Activated naive CD4-positive, alpha-beta T cell treated with anti-CD3 and anti-CD28 coated beads for 36 hours (primary cell): Measurements from ENCODE around the gene ATP2A1. TPM values are rescaled to one million over a fixed set of nuclear protein-coding genes. Genes with fewer than 3 reads are reported as not detected.
"Not testable (repeated sequence)": the region's sequence is repeated elsewhere in the genome, so short reads cannot be mapped to it uniquely, and the experiment has no call there.

Source experiments
- CTCF ChIA-PET: fragments of 350-600 bp; sonication (Branson Sonifier 250); formaldehyde crosslinking; loops from one replicate; lab custom pipeline; 2021; ENCODE audit warnings: antibody characterized with exemption; lab: Charles Lee
- DNase-seq: peaks from one replicate; pipeline ENCODE4 v3.0.0-alpha.2; 2020
- H3K27ac Mint-ChIP-seq: one replicate; pipeline ENCODE4 v1.8.0; 2021; ENCODE audit warnings: mild to moderate bottlenecking, mixed read lengths
- H3K27me3 Mint-ChIP-seq: one replicate; pipeline ENCODE4 v1.8.0; 2021; ENCODE audit warnings: low read depth, mixed read lengths
- H3K36me3 Mint-ChIP-seq: one replicate; pipeline ENCODE4 v1.8.0; 2021; ENCODE audit warnings: low read depth, mixed read lengths
- H3K4me1 Mint-ChIP-seq: one replicate; pipeline ENCODE4 v1.8.0; 2021; ENCODE audit warnings: low read depth, mixed read lengths
- H3K4me3 Mint-ChIP-seq: one replicate; pipeline ENCODE4 v1.8.0; 2021; ENCODE audit warnings: mild to moderate bottlenecking, moderate library complexity, mixed read lengths
- H3K9me3 Mint-ChIP-seq: one replicate; pipeline ENCODE4 v1.8.0; 2021; ENCODE audit warnings: mixed read lengths
- intact Hi-C: fragments of 100-400 bp; cut with micrococcal nuclease; formaldehyde crosslinking; loops from one replicate; pipeline ENCODE4 v1.15.1; 2023
- total RNA-seq, 2 experiments: library from RNA; stranded (reverse); gene quantifications; one replicate each; pipeline ENCODE4 v1.2.3, GENCODE V29; 2021

The ATP2A1 gene
- total RNA-seq, 2 experiments from 2014 or later: 4.2 to 5.3 TPM

DNA sequence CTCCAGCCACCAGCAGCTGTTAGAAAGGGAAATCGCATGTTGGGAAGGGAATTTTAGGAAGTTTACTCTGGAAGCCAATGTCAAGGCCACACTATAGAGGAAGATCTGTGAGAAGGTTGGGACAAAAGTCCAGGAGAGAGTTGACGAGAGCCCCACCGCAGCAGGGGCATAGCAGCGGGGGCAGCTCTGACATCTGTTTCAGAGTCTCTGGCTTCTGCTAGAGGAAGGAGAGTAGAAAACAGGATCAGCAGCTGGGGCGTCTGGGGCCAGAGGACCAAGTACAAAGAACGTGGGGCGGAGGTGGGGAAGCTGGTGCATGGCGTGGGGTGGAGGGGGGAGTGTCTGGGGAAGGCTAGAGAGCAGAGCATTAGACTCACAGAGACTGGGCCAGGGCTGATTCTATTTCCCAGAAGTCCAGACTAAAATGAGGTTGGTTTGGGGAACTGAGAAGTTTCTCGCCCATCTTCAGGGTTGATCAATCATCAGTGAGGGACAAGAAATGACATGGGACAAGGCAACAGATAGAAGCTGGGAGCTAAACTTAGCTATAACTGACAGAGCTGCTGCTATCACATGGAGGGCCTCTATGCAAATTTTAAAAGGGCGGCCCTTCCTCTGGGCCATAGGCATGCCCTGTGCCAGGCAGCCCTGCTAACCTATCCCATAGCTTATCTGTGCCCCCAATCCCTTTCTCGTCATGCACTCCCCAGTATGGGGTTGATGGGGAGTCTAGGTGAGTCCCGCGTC lies 45.5 kb downstream of the ATP2A1 start:
- Mint-ChIP-seq H3K27me3 (no peaks in the 10 kb centered on the region), H3K4me1 (peaks cover 18% of the 10 kb centered on the region), H3K36me3 (peaks cover 8% of the 10 kb centered on the region), H3K27ac (peak overlapping the region; percentile 99), H3K4me3 (peak overlapping the region; percentile 97), H3K9me3 (no peaks in the 10 kb centered on the region)
- no peak for DNase-seq
- intact Hi-C loops: loop anchor here (1.0 to 2.0 kb wide), 2 partner anchors 43 to 61 kb away; partner anchors contain the start of gene SH2B1
- CTCF ChIA-PET: interaction anchor here (2.2 kb wide), 1 partner anchor 21 kb away, joined by 10 read pairs; no protein-coding TSS in a partner anchor

DNA sequence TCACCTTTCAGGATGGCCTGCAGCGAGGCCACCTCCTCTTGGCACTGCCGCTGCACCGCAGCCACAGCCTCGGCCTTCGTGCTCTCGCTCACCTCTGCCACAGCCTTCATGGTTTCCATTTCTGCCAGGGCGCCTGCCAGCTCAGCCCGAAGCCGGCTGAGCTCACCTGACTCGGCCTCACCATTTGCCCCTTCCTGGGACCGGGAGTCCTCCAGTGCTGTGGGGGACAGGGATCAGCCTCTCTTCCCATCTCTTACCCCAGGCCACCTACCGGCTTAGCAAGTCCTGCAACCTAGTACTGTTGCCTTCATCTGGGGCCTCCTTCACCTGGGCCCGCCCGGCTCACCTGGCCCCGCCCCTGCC lies 46.1 kb downstream of the ATP2A1 start:
- peaks cover 5% of the 10 kb centered on the region for H3K36me3 Mint-ChIP-seq
- H3K9me3 Mint-ChIP-seq: no peaks in the 10 kb centered on the region
- intact Hi-C loops: loop anchor here (1.0 to 2.0 kb wide), 2 partner anchors 44 to 61 kb away; partner anchors contain the start of gene SH2B1
- H3K27me3 Mint-ChIP-seq: no peaks in the 10 kb centered on the region
- peak overlapping the region; percentile 97 for H3K4me3 Mint-ChIP-seq
- DNase-seq: no peak
- peaks cover 18% of the 10 kb centered on the region for H3K4me1 Mint-ChIP-seq
- H3K27ac Mint-ChIP-seq: peak overlapping the region; percentile 99
- CTCF ChIA-PET: interaction anchor here (2.2 kb wide), 1 partner anchor 21 kb away, joined by 10 read pairs; no protein-coding TSS in a partner anchor

DNA sequence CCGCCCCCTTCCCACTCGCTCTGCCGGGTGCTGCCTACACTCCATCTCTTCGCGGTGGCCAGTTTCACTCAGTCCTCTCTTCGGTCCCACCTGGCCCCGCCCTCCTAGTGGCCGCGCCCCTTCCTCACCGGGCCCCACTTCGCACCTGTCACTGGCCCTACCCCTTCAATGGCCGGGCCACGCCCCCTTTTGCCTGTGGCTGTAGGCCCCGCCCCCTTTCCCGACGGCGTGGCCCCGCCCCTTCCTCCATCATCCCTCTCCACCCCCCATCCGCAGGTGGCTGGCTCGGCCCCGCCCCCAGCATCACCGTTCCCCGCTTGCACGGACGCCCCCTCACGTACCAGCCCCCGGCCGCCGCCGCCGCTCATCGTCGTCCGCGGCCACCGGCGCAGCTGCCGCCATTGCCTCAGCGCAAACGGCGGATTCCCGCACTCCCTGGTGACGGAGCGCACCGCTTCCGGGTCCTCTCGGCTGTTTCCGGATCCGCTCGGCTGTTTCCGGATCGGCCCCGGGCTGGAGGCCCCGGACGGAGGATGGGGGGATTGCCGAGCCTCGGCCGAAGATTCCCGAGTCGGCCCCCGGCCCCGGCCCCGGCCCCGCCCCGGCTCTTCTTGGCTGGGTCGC lies 46.6 kb downstream of the ATP2A1 start, which contains the start of gene RABEP2:
Gene RABEP2, minus strand, starts transcription at position 477 of the 624 bp plus-strand sequence. Its CDS starts 75 bp downstream, at position 402.
- CTCF ChIA-PET: no interaction called here
- H3K9me3 Mint-ChIP-seq: no peaks in the 10 kb centered on the region
- peak within 1 kb of the TSS; percentile 97 for H3K4me3 Mint-ChIP-seq
- peaks cover 18% of the 10 kb centered on the region for H3K4me1 Mint-ChIP-seq
- H3K27ac Mint-ChIP-seq: peak within 1 kb of the TSS; percentile 99
- intact Hi-C loops: loop anchor here (1.0 to 2.0 kb wide), 7 partner anchors 11 to 101 kb away; partner anchors contain the start of genes NFATC2IP, SH2B1 and TUFM
- peaks cover 4% of the 10 kb centered on the region for H3K36me3 Mint-ChIP-seq
- no peaks in the 10 kb centered on the region for H3K27me3 Mint-ChIP-seq
- DNase-seq: peak; percentile 97

DNA sequence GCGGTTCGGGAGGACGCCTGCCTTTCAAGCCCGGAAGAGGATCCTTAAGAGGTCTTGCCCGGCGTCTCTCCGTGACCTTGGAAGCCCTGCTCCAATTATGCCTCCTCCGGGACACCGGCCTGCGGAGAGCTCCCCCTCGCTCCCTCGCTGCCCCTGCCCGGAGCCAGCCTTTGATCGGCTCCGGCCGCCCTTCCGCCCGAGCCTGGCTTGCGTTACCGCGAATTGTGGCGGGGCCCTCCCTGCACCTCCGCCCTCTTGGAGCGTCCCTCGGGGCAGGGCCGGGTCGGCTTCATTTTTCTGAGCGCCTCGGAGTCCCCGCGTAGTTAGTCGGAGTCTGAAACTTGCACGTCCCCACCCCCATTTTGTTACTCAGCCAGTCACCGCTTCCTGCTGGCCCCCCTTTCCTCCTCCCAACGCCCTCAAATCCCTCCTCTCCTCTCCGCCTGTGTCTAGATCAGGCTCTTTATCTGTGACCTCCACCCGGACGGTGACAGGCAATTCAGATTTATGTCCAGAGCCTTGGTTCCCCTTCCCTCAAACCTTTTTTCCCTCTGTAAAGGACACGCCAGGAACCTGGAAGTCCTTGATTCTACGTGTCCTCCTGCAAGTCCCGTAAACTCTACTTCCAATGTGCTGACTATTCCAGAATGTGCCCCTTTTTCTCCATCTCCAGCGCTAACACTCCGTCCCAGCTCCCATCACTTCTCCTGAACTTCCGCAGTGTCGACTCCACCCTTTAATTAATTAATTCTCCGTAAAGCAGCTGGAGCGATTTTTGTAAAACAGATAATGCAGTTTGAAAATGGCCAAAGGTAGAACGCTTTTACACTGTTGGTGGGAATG lies 47.3 kb downstream of the ATP2A1 start:
- Mint-ChIP-seq H3K36me3 (peaks cover 4% of the 10 kb centered on the region), H3K4me1 (peaks cover 22% of the 10 kb centered on the region), H3K27ac (peak overlapping the region; percentile 99), H3K4me3 (peak overlapping the region; percentile 97), H3K27me3 (no peaks in the 10 kb centered on the region), H3K9me3 (no peaks in the 10 kb centered on the region)
- DNase-seq: peak; percentile 94
- CTCF ChIA-PET: interaction anchor here (1.2 to 3.5 kb wide), 2 partner anchors 19 to 52 kb away, joined by 3 to 26 read pairs; no protein-coding TSS in a partner anchor
- intact Hi-C loops: loop anchor here (1.0 to 2.0 kb wide), 6 partner anchors 11 to 101 kb away; partner anchors contain the start of genes NFATC2IP and TUFM

DNA sequence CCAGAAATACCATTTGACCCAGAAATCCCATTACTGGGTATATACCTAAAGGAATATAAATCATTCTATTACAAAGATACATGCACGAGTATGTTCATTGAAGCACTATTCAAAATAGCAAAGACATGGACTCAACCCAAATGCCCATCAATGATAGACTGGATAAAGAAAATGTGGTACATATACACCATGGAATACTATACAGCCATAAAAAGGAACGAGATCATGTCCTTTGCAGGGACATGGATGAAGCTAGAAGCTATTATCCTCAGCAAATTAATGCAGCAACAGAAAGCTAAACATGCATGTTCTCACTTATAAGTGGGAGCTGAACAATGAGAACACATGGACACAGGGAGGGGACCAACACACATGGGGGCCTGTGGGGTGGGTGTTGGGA lies 48.0 kb downstream of the ATP2A1 start:
- H3K9me3 Mint-ChIP-seq, DNase-seq, H3K27me3 Mint-ChIP-seq, intact Hi-C loops, H3K36me3 Mint-ChIP-seq: not testable (repeated sequence)
- peak overlapping the region; percentile 99 for H3K27ac Mint-ChIP-seq
- H3K4me3 Mint-ChIP-seq: peak overlapping the region; percentile 97
- peaks cover 28% of the 10 kb centered on the region for H3K4me1 Mint-ChIP-seq
- CTCF ChIA-PET: interaction anchor here (1.2 to 3.5 kb wide), 2 partner anchors 18 to 52 kb away, joined by 3 to 26 read pairs; no protein-coding TSS in a partner anchor

- Mint-ChIP-seq H3K9me3 (no peaks in the 10 kb centered on the region), H3K4me1 (peaks cover 28% of the 10 kb centered on the region), H3K27ac (no peak overlapping the region), H3K36me3 (no peaks in the 10 kb centered on the region), H3K27me3 (no peaks in the 10 kb centered on the region), H3K4me3 (no peak overlapping the region)
- intact Hi-C loops: no loop called here
- CTCF ChIA-PET: interaction anchor here (3.5 kb wide), 1 partner anchor 17 kb away, joined by 26 read pairs; no protein-coding TSS in a partner anchor
- DNase-seq: no peak
Observed at GRCh38 chr16:28927815-28928214, 49.5 kb downstream of the ATP2A1 start.

- DNase-seq: no peak
- Mint-ChIP-seq H3K4me3 (no peak overlapping the region), H3K9me3 (no peaks in the 10 kb centered on the region), H3K27me3 (no peaks in the 10 kb centered on the region), H3K27ac (peak overlapping the region; percentile 37), H3K4me1 (peaks cover 16% of the 10 kb centered on the region), H3K36me3 (no peaks in the 10 kb centered on the region)
- CTCF ChIA-PET: no interaction called here
- intact Hi-C loops: no loop called here
Observed at GRCh38 chr16:28930203-28930602, 51.9 kb downstream of the ATP2A1 start.

- Mint-ChIP-seq H3K9me3 (no peaks in the 10 kb centered on the region), H3K4me3 (no peak overlapping the region)
- CTCF ChIA-PET: no interaction called here
Observed at GRCh38 chr16:28930652-28931051, 52.4 kb downstream of the ATP2A1 start.

GRCh38 chr16:28931801-28932225 lies 53.5 kb downstream of the ATP2A1 start, which contains the start of gene CD19:
CD19 (plus strand) TSS chr16:28931971; CDS start chr16:28932001, 30 bp downstream.
- no peak for DNase-seq
- H3K27me3 Mint-ChIP-seq: no peaks in the 10 kb centered on the region
- CTCF ChIA-PET: interaction anchor here (2.3 kb wide), 1 partner anchor 13 kb away, joined by 18 read pairs; no protein-coding TSS in a partner anchor
- peaks cover 25% of the 10 kb centered on the region for H3K4me1 Mint-ChIP-seq
- H3K36me3 Mint-ChIP-seq: no peaks in the 10 kb centered on the region
- H3K9me3 Mint-ChIP-seq: no peaks in the 10 kb centered on the region
- intact Hi-C loops: no loop called here
- H3K27ac Mint-ChIP-seq: peak within 1 kb of the TSS; percentile 37
- no peak within 1 kb of the TSS for H3K4me3 Mint-ChIP-seq

More at GRCh38 chr16:28930652-28931051, 52.4 kb downstream of the ATP2A1 start:
- Mint-ChIP-seq H3K4me1 (peaks cover 20% of the 10 kb centered on the region), H3K27ac (peak overlapping the region; percentile 37), H3K36me3 (no peaks in the 10 kb centered on the region), H3K27me3 (no peaks in the 10 kb centered on the region)
- intact Hi-C loops: no loop called here
- peak; percentile 28 for DNase-seq

- H3K4me1 Mint-ChIP-seq: peaks cover 25% of the 10 kb centered on the region
- H3K36me3 Mint-ChIP-seq: no peaks in the 10 kb centered on the region
- intact Hi-C loops: no loop called here
- CTCF ChIA-PET: interaction anchor here (2.3 kb wide), 1 partner anchor 12 kb away, joined by 18 read pairs; no protein-coding TSS in a partner anchor
- no peak overlapping the region for H3K4me3 Mint-ChIP-seq
- no peak for DNase-seq
- H3K9me3 Mint-ChIP-seq: no peaks in the 10 kb centered on the region
- no peak overlapping the region for H3K27ac Mint-ChIP-seq
- no peaks in the 10 kb centered on the region for H3K27me3 Mint-ChIP-seq
Observed at GRCh38 chr16:28932339-28933141, 54.3 kb downstream of the ATP2A1 start.

- Mint-ChIP-seq H3K27me3 (no peaks in the 10 kb centered on the region), H3K4me3 (no peak overlapping the region), H3K27ac (no peak overlapping the region), H3K9me3 (no peaks in the 10 kb centered on the region), H3K36me3 (no peaks in the 10 kb centered on the region), H3K4me1 (peaks cover 25% of the 10 kb centered on the region)
- no peak for DNase-seq
- CTCF ChIA-PET: interaction anchor here (2.3 kb wide), 1 partner anchor 11 kb away, joined by 18 read pairs; no protein-coding TSS in a partner anchor
- intact Hi-C loops: no loop called here
Observed at GRCh38 chr16:28933171-28933570, 54.9 kb downstream of the ATP2A1 start.
